Prostate gland (tissue), 2 donors: ENCODE results near the gene PPP1R8. TPM values are rescaled to one million over a fixed set of nuclear protein-coding genes. Genes with fewer than 3 reads are reported as not detected.

ENCODE experiments used
- DNase-seq: peaks from one replicate; pipeline ENCODE4 v3.0.0-alpha.2; 2019; ENCODE audit warnings: low spot score
- H3K27ac ChIP-seq, 2 donors: fragments of 200-600 bp; sonication (generic); 2 replicates each; pipeline ENCODE4 v1.5.1; 2017 to 2019
- H3K27me3 ChIP-seq: fragments of 200-600 bp; sonication (generic); replicated peaks from 2 replicates; pipeline ENCODE4 v1.5.1; 2019; ENCODE audit not compliant: insufficient read depth
- H3K36me3 ChIP-seq, 2 donors: fragments of 200-600 bp; sonication (generic); 1 replicate in 1 of 2; 2 replicates in 1 of 2; pipeline versions ENCODE4 v1.5.1 to v1.8.1; 2017 to 2019
- H3K4me1 ChIP-seq: fragments of 200-600 bp; sonication (generic); replicated peaks from 2 replicates; pipeline ENCODE4 v1.5.1; 2019
- H3K4me3 ChIP-seq, 2 donors: fragments of 200-600 bp; sonication (generic); 2 replicates each; pipeline ENCODE4 v1.5.1; 2017 to 2019
- H3K9me3 ChIP-seq: fragments of 200-600 bp; sonication (generic); 2 replicates; pipeline ENCODE4 v1.5.1; 2017
- CTCF ChIP-seq, 4 experiments: fragments of 200-600 bp in 2 of 4; fragments of 450-650 bp in 2 of 4; sonication (generic) in 2 of 4; IDR thresholded peaks; 1 replicate in 3 of 4; 2 replicates in 1 of 4; pipeline ENCODE4 v1.5.1; 2016 to 2019; ENCODE audit warnings: antibody characterized with exemption in 4 of 4, mild to moderate bottlenecking in 2 of 4, moderate library complexity in 2 of 4
- POLR2A ChIP-seq: fragments of 450-650 bp; IDR thresholded peaks from one replicate; pipeline ENCODE4 v1.6.1; 2016; ENCODE audit warnings: antibody characterized with exemption, mild to moderate bottlenecking
- POLR2AphosphoS5 ChIP-seq: sonication (generic); formaldehyde crosslinking; IDR thresholded peaks from one replicate; pipeline ENCODE4 v1.6.1; 2017; ENCODE audit warnings: antibody characterized with exemption
- WGBS: methylation state at CpG from one replicate; pipeline ENCODE4 v1.1.5; 2018; 5-methylcytosine and 5-hydroxymethylcytosine counted together
- intact Hi-C: fragments of 100-400 bp; cut with DNase I; formaldehyde crosslinking; loops from one replicate; pipeline ENCODE4 v1.14.2; 2022
- total RNA-seq, 2 donors: library from RNA; depleted of rRNA; stranded (reverse); fragments of >200 nt; gene quantifications; one replicate each; pipeline ENCODE4 v1.1.0, GENCODE V29; 2016

Gene PPP1R8
- total RNA-seq, 2 donors from 2014 or later = 37.8 to 64.5 TPM

DNA sequence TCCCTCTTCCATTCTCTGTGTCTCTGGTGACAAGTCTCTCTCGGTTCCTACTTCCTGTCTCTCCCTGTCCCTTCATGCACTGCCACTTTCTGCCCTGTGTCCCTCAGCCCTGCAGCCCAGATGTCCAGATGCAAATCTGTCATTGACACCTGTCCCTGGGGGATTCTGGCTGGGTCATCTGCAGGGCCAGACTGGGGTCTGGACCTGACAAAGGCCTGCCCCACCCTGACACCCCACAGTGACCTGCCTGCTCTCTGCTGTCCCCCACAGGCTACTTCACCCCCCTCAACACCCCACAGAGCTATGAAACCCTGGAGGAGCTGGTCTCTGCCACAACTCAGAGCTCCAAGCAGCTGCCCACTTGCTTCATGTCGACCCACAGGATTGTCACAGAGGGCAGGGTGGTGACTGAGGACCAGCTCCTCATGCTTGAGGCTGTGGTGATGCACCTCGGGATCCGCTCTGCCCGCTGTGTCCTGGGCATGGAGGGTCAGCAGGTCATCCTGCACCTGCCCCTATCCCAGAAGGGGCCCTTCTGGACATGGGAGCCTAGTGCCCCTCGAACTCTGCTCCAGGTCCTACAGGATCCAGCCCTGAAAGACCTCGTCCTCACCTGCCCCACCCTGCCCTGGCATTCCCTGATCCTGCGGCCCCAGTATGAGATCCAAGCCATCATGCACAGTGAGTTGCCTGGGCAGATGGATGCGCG is 48.9 kb downstream of the PPP1R8 start:
- Histone ChIP-seq H3K36me3 (no peaks in the 10 kb centered on the region), H3K27ac (no peak overlapping the region), H3K9me3 (no peaks in the 10 kb centered on the region), H3K4me1 (no peaks in the 10 kb centered on the region), H3K4me3 (no peak overlapping the region), H3K27me3 (no peaks in the 10 kb centered on the region)
- intact Hi-C loops = no loop called here
- 82% methylated on average over 10 of the region's 10 CpGs for WGBS
- no peak for DNase-seq
- TF ChIP-seq POLR2A = no peak

GRCh38 chr1:27882543-27882903 is 51.9 kb downstream of the PPP1R8 start:
- H3K36me3 ChIP-seq = no peaks in the 10 kb centered on the region
- WGBS = 87% methylated on average over 6 of the region's 6 CpGs
- H3K27me3 ChIP-seq = no peaks in the 10 kb centered on the region
- H3K4me3 ChIP-seq = no peak overlapping the region
- no peak overlapping the region for H3K27ac ChIP-seq
- no peak for TF ChIP-seq CTCF (IDR thresholded peaks at IDR 0.05)
- TF ChIP-seq POLR2AphosphoS5 = no peak
- no peak for TF ChIP-seq POLR2A
- intact Hi-C loops = no loop called here
- no peaks in the 10 kb centered on the region for H3K9me3 ChIP-seq
- H3K4me1 ChIP-seq = no peaks in the 10 kb centered on the region
- DNase-seq = no peak

DNA sequence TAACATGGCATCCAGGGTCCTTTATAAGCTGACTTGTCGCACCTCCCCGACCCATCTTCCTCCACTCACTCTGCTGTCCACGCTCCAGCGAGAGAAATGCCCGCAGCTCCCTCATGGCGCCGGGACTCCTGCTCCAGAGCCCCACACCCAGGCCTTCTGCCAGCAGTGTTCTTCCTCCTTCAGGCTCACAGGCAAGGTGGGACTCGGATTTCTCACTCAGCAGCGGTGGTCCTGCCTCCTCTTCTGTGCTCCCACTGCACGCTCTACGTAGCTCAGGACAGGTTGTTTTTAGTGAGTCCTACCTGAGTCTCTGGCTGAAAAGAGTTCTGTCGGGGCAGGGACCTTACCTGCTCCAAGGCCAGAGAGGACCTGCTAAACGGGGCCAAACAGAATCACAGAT is 53.0 kb downstream of the PPP1R8 start:
- Histone ChIP-seq H3K4me3 (no peak overlapping the region), H3K27me3 (no peaks in the 10 kb centered on the region), H3K4me1 (no peaks in the 10 kb centered on the region), H3K36me3 (no peaks in the 10 kb centered on the region), H3K27ac (no peak overlapping the region), H3K9me3 (no peaks in the 10 kb centered on the region)
- 82% methylated on average over 13 of the region's 13 CpGs for WGBS
- intact Hi-C loops = no loop called here
- no peak for DNase-seq
- no peak for TF ChIP-seq CTCF (IDR thresholded peaks at IDR 0.05)
- TF ChIP-seq POLR2AphosphoS5 = no peak

DNA sequence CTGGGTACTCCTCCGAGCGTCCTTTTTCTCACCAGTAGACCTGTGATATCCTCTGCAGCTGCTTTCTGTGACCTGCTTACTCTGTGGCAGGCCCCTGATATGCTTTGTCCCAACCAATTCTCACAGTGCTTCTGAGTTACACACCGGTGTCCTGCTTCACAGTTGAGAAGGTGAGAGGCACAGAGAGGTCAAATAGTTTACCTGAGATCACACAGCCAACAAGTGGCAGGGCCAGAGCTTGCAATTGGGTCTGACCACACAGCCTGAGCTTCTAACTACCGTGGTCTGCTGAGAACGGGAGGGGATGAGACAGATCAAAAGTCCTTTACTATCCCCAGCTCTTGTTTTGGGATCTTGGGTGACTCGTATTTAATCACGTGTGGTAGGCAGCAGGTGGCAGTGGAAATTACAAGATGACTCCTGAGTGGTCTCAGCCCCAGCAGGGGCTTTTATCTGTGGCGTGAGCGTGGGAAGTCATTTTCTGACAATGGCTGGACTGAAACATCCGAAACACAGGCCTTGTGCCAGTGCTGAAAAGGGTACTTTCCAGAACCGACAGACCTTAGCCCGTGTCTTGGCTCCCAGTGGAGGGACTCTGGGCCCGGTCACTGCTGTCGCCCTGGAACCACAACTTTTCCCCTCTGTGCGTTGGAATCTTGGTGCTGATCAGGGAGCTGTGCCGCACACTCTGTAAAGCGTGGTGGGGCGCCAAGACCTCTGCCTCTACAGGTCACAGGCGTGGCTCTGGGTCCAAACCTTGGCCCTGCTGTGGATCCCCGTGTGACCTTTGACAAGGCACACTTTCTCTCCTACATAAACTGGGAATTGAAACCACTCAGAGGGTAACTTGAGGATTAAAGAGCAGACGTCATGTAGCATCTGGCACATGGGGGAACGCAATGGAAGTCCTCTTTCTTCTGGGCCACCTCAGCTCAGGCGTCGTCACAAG is 53.7 kb downstream of the PPP1R8 start:
- TF ChIP-seq POLR2A (no peak), CTCF (IDR thresholded peaks at IDR 0.05) (no peak), POLR2AphosphoS5 (no peak)
- Histone ChIP-seq H3K27ac (no peak overlapping the region), H3K4me1 (no peaks in the 10 kb centered on the region), H3K4me3 (no peak overlapping the region), H3K9me3 (no peaks in the 10 kb centered on the region), H3K27me3 (no peaks in the 10 kb centered on the region), H3K36me3 (no peaks in the 10 kb centered on the region)
- intact Hi-C loops = no loop called here
- 80% methylated on average over 24 of the region's 24 CpGs for WGBS
- no peak for DNase-seq

DNA sequence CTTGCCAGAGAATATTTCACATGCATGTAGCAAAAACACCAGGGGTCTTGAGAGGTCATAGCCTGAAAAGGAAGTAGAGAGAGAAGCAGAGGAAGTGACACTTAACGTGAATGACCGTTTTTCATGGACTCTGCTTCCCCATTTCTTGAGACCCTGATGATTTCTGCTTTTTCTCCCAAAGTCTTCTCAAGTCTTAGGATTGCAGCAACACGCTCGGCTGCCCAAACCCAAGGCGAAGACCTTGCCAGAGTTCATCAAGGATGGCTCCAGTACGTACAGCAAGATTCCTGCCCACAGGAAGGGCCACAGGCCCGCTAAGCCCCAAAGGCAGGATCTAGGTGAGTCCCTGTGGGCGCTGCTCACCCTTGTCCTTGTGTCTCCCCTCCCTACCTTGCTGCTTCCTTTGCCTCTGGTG is 54.5 kb downstream of the PPP1R8 start:
- Histone ChIP-seq H3K27ac (no peak overlapping the region), H3K4me1 (no peaks in the 10 kb centered on the region), H3K27me3 (no peaks in the 10 kb centered on the region), H3K4me3 (no peak overlapping the region), H3K9me3 (no peaks in the 10 kb centered on the region), H3K36me3 (no peaks in the 10 kb centered on the region)
- no peak for TF ChIP-seq POLR2A
- TF ChIP-seq CTCF (IDR thresholded peaks at IDR 0.05) = no peak
- 85% methylated on average over 8 of the region's 8 CpGs for WGBS
- DNase-seq = no peak
- intact Hi-C loops = no loop called here
